Measurements from ENCODE around the gene JPH2.

Gene JPH2

DNA sequence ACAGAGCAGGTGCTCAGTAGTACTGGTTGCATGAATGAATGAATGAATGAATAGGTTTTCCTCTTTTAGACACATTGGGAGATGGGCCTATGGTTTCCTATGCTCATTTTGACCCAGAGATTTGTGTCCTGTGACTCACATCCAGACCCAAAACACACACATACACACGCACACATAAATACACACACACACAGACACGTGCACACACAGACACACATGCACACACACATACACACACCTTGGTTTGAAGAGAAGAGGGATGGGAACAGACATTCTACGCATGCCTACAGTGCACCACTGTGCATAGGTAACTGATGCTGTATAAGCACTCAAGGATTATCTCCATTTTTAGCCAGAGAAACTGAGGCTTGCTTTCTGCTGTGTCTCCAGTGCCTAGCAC lies 4.1 kb downstream of the JPH2 start:
- Histone ChIP-seq H2AFZ (ENCODE audit: insufficient read depth, low read length, poor library complexity) (no peak overlapping the region), H3K4ac (ENCODE audit: low read depth, low read length) (no peak overlapping the region), H2AK5ac (ENCODE audit: low read length) (no peak overlapping the region), H3K4me3 (ENCODE audit: low read depth, low read length) (no peak overlapping the region), H3K27ac (ENCODE audit: low read depth, low read length) (peak overlapping the region; percentile 87), H3K14ac (ENCODE audit: low read length) (peak overlapping the region; percentile 64), H3K18ac (ENCODE audit: low read length) (peak overlapping the region; percentile 49), H4K91ac (ENCODE audit: low read depth, low read length) (peak overlapping the region; percentile 9), H3K9me3 (ENCODE audit: insufficient read depth, low read depth, low read length) (no peaks in the 10 kb centered on the region), H2BK120ac (ENCODE audit: insufficient read depth, low read length, poor library complexity) (no peak overlapping the region), H4K8ac (ENCODE audit: low read depth, low read length) (no peak overlapping the region), H3K23ac (ENCODE audit: low read length) (no peak overlapping the region), H2BK12ac (ENCODE audit: low read length) (no peak overlapping the region), H3K79me1 (ENCODE audit: low read length) (peaks cover 42% of the 10 kb centered on the region), H3K36me3 (ENCODE audit: control insufficient read depth in 1 of 2, insufficient read depth in 2 of 2, low read length in 2 of 2) (no peaks in the 10 kb centered on the region), H3K9ac (ENCODE audit: low read length) (no peak overlapping the region), H3K4me1 (ENCODE audit: control insufficient read depth in 1 of 2, insufficient read depth in 2 of 2, low read length in 2 of 2) (peaks cover 29 to 46% of the 10 kb centered on the region in 2 experiments), H4K12ac (ENCODE audit: low read depth, low read length) (no peak overlapping the region), H3K4me2 (ENCODE audit: low read length) (peak overlapping the region; percentile 47), H3K79me2 (ENCODE audit: control insufficient read depth, insufficient read depth, low read length, poor library complexity) (peaks cover 16% of the 10 kb centered on the region), H2BK5ac (ENCODE audit: low read depth, low read length, poor library complexity) (no peak overlapping the region), H3K27me3 (ENCODE audit: insufficient read depth, low read length) (no peaks in the 10 kb centered on the region)
- no CpG with 5 or more reads among the region's 3 CpGs for WGBS (ENCODE audit: extremely low coverage, insufficient coverage, insufficient read length)
- no peak for DNase-seq

GRCh38 chr20:44182135-44182765 lies 4.7 kb downstream of the JPH2 start:
- Histone ChIP-seq H2BK5ac (ENCODE audit: low read depth, low read length, poor library complexity) (peak overlapping the region; percentile 18), H3K4me1 (ENCODE audit: control insufficient read depth in 1 of 2, insufficient read depth in 2 of 2, low read length in 2 of 2) (peaks cover 28 to 46% of the 10 kb centered on the region in 2 experiments)
- WGBS (ENCODE audit: extremely low coverage, insufficient coverage, insufficient read length) = no CpG with 5 or more reads among the region's 13 CpGs

GRCh38 chr20:44181611-44182010 lies 5.4 kb downstream of the JPH2 start:
- Histone ChIP-seq H3K79me2 (ENCODE audit: control insufficient read depth, insufficient read depth, low read length, poor library complexity) (peaks cover 12% of the 10 kb centered on the region), H3K14ac (ENCODE audit: low read length) (peak overlapping the region; percentile 69), H3K4ac (ENCODE audit: low read depth, low read length) (peak overlapping the region; percentile 29), H2BK12ac (ENCODE audit: low read length) (peak overlapping the region; percentile 52), H2BK5ac (ENCODE audit: low read depth, low read length, poor library complexity) (peak overlapping the region; percentile 45), H4K12ac (ENCODE audit: low read depth, low read length) (no peak overlapping the region), H3K4me2 (ENCODE audit: low read length) (peak overlapping the region; percentile 11), H3K4me1 (ENCODE audit: control insufficient read depth in 1 of 2, insufficient read depth in 2 of 2, low read length in 2 of 2) (peaks cover 34 to 50% of the 10 kb centered on the region in 2 experiments), H3K18ac (ENCODE audit: low read length) (peak overlapping the region; percentile 57), H3K9me3 (ENCODE audit: insufficient read depth, low read depth, low read length) (no peaks in the 10 kb centered on the region), H4K8ac (ENCODE audit: low read depth, low read length) (peak overlapping the region; percentile 40), H3K9ac (ENCODE audit: low read length) (no peak overlapping the region), H3K79me1 (ENCODE audit: low read length) (peaks cover 37% of the 10 kb centered on the region), H2AFZ (ENCODE audit: insufficient read depth, low read length, poor library complexity) (peak overlapping the region; percentile 17), H3K4me3 (ENCODE audit: low read depth, low read length) (no peak overlapping the region), H2AK5ac (ENCODE audit: low read length) (peak overlapping the region; percentile 67), H3K23ac (ENCODE audit: low read length) (no peak overlapping the region), H2BK120ac (ENCODE audit: insufficient read depth, low read length, poor library complexity) (peak overlapping the region; percentile 83), H3K27ac (ENCODE audit: low read depth, low read length) (peak overlapping the region; percentile 87), H4K91ac (ENCODE audit: low read depth, low read length) (peak overlapping the region; percentile 53), H3K27me3 (ENCODE audit: insufficient read depth, low read length) (no peaks in the 10 kb centered on the region), H3K36me3 (ENCODE audit: control insufficient read depth in 1 of 2, insufficient read depth in 2 of 2, low read length in 2 of 2) (peaks cover 4 to 5% of the 10 kb centered on the region in 2 experiments)
- no CpG with 5 or more reads among the region's 11 CpGs for WGBS (ENCODE audit: extremely low coverage, insufficient coverage, insufficient read length)
- no peak for DNase-seq

More at GRCh38 chr20:44182135-44182765, 4.7 kb downstream of the JPH2 start:
- no peaks in the 10 kb centered on the region for H3K27me3 ChIP-seq (ENCODE audit: insufficient read depth, low read length)
- H2AFZ ChIP-seq (ENCODE audit: insufficient read depth, low read length, poor library complexity) = no peak overlapping the region
- H3K9me3 ChIP-seq (ENCODE audit: insufficient read depth, low read depth, low read length) = no peaks in the 10 kb centered on the region
- H3K79me1 ChIP-seq (ENCODE audit: low read length) = peaks cover 38% of the 10 kb centered on the region
- H3K4me2 ChIP-seq (ENCODE audit: low read length) = peak overlapping the region; percentile 47
- no peak overlapping the region for H4K12ac ChIP-seq (ENCODE audit: low read depth, low read length)
- H4K91ac ChIP-seq (ENCODE audit: low read depth, low read length) = peak overlapping the region; percentile 41
- H3K4ac ChIP-seq (ENCODE audit: low read depth, low read length) = no peak overlapping the region
- no peak overlapping the region for H2BK120ac ChIP-seq (ENCODE audit: insufficient read depth, low read length, poor library complexity)
- no peak overlapping the region for H2BK12ac ChIP-seq (ENCODE audit: low read length)
- no peak overlapping the region for H3K4me3 ChIP-seq (ENCODE audit: low read depth, low read length)
- no peak overlapping the region for H3K23ac ChIP-seq (ENCODE audit: low read length)
- H3K27ac ChIP-seq (ENCODE audit: low read depth, low read length) = peak overlapping the region; percentile 87
- no peak overlapping the region for H3K14ac ChIP-seq (ENCODE audit: low read length)
- peak overlapping the region; percentile 8 for H4K8ac ChIP-seq (ENCODE audit: low read depth, low read length)
- peaks cover 0 to 2% of the 10 kb centered on the region in 2 experiments for H3K36me3 ChIP-seq (ENCODE audit: control insufficient read depth in 1 of 2, insufficient read depth in 2 of 2, low read length in 2 of 2)
- peaks cover 13% of the 10 kb centered on the region for H3K79me2 ChIP-seq (ENCODE audit: control insufficient read depth, insufficient read depth, low read length, poor library complexity)
- H2AK5ac ChIP-seq (ENCODE audit: low read length) = peak overlapping the region; percentile 21
- H3K18ac ChIP-seq (ENCODE audit: low read length) = no peak overlapping the region
- H3K9ac ChIP-seq (ENCODE audit: low read length) = no peak overlapping the region
- DNase-seq = no peak

- H4K8ac ChIP-seq (ENCODE audit: low read depth, low read length) = no peak overlapping the region
- peak overlapping the region; percentile 18 for H2BK5ac ChIP-seq (ENCODE audit: low read depth, low read length, poor library complexity)
- H2BK12ac ChIP-seq (ENCODE audit: low read length) = peak overlapping the region; percentile 8
- no peak overlapping the region for H3K9ac ChIP-seq (ENCODE audit: low read length)
- no peak overlapping the region for H2AFZ ChIP-seq (ENCODE audit: insufficient read depth, low read length, poor library complexity)
- WGBS (ENCODE audit: extremely low coverage, insufficient coverage, insufficient read length) = no CpG with 5 or more reads among the region's 9 CpGs
- no peak overlapping the region for H3K23ac ChIP-seq (ENCODE audit: low read length)
- peak overlapping the region; percentile 36 for H3K4me2 ChIP-seq (ENCODE audit: low read length)
- H3K79me1 ChIP-seq (ENCODE audit: low read length) = peaks cover 30% of the 10 kb centered on the region
- no peaks in the 10 kb centered on the region for H3K27me3 ChIP-seq (ENCODE audit: insufficient read depth, low read length)
- H4K12ac ChIP-seq (ENCODE audit: low read depth, low read length) = no peak overlapping the region
- H3K4me3 ChIP-seq (ENCODE audit: low read depth, low read length) = no peak overlapping the region
- peak overlapping the region; percentile 8 for H4K91ac ChIP-seq (ENCODE audit: low read depth, low read length)
- H2BK120ac ChIP-seq (ENCODE audit: insufficient read depth, low read length, poor library complexity) = peak overlapping the region; percentile 15
- H3K18ac ChIP-seq (ENCODE audit: low read length) = no peak overlapping the region
- H3K9me3 ChIP-seq (ENCODE audit: insufficient read depth, low read depth, low read length) = no peaks in the 10 kb centered on the region
- no peak overlapping the region for H3K4ac ChIP-seq (ENCODE audit: low read depth, low read length)
- H3K27ac ChIP-seq (ENCODE audit: low read depth, low read length) = peak overlapping the region; percentile 87
- H3K4me1 ChIP-seq (ENCODE audit: control insufficient read depth in 1 of 2, insufficient read depth in 2 of 2, low read length in 2 of 2) = peaks cover 34 to 44% of the 10 kb centered on the region in 2 experiments
- no peak overlapping the region for H2AK5ac ChIP-seq (ENCODE audit: low read length)
- H3K79me2 ChIP-seq (ENCODE audit: control insufficient read depth, insufficient read depth, low read length, poor library complexity) = peaks cover 7% of the 10 kb centered on the region
- no peak for DNase-seq
- H3K14ac ChIP-seq (ENCODE audit: low read length) = no peak overlapping the region
- H3K36me3 ChIP-seq (ENCODE audit: control insufficient read depth in 1 of 2, insufficient read depth in 2 of 2, low read length in 2 of 2) = peaks cover 4 to 5% of the 10 kb centered on the region in 2 experiments
Measured at GRCh38 chr20:44180814-44181213, 6.2 kb downstream of the JPH2 start.

All from trophoblast cell (in vitro differentiated cells and primary cell).